Ovary (tissue), 9 donors: ENCODE data around the gene ULK2. TPM values are rescaled to one million over a fixed set of nuclear protein-coding genes. Genes with fewer than 3 reads are reported as not detected.

Experiments used
- DNase-seq, 5 donors: peaks; one replicate each; pipeline ENCODE4 v3.0.0-alpha.2; 2019 to 2020
- H3K27ac ChIP-seq, 2 donors: fragments of 200-600 bp; one replicate each; pipeline versions ENCODE4 v1.5.1 to v1.8.0; 2019 to 2022
- H3K27me3 ChIP-seq: fragments of 200-600 bp; one replicate; pipeline ENCODE4 v1.8.0; 2022
- H3K36me3 ChIP-seq: fragments of 200-600 bp; sonication (generic); one replicate; pipeline ENCODE4 v1.5.1; 2019
- H3K4me1 ChIP-seq: one replicate; pipeline ENCODE4 v1.8.1; 2013; ENCODE audit warnings: mild to moderate bottlenecking, moderate library complexity; ENCODE audit not compliant: insufficient read depth
- H3K4me3 ChIP-seq: fragments of 200-600 bp; sonication (generic); one replicate; pipeline ENCODE4 v1.5.1; 2017
- H3K9me3 ChIP-seq, 2 donors: fragments of 200-600 bp in 1 of 2; sonication (generic) in 1 of 2; one replicate each; pipeline versions ENCODE4 v1.5.1 to v1.8.1; 2013 to 2019; ENCODE audit warnings: mild to moderate bottlenecking in 1 of 2, moderate library complexity in 1 of 2
- EP300 ChIP-seq: sonication (generic); formaldehyde crosslinking; IDR thresholded peaks from one replicate; pipeline ENCODE4 v1.6.1; 2017; ENCODE audit warnings: antibody characterized with exemption
- POLR2A ChIP-seq: fragments of 450-650 bp; IDR thresholded peaks from one replicate; pipeline ENCODE4 v1.6.1; 2017; ENCODE audit warnings: antibody characterized with exemption, mild to moderate bottlenecking, moderate library complexity
- whole genome bisulfite sequencing, 3 donors: extraction: QIAGEN DNeasy Blood & Tissue Kit in 1 of 3; methylation state at CpG; one replicate each; pipeline versions ENCODE4 v1.1.5 to v1.1.7; 2013 to 2017; 5-methylcytosine and 5-hydroxymethylcytosine counted together
- intact Hi-C, 4 donors: fragments of 100-400 bp; cut with DNase I; formaldehyde crosslinking; loops; one replicate each; pipeline versions ENCODE4 v1.11.0 to v1.15.1; 2022 to 2023
- polyA plus RNA-seq, 2 donors: library from polyadenylated mRNA; stranded (reverse); fragments of 200-250 nt in 1 of 2; fragments of 350-450 nt in 1 of 2; fragmentation: Illumina TruSeq in 1 of 2; extraction: RNeasy Lipid Tissue Mini Kit (QIAGEN cat#74804) in 1 of 2; gene quantifications; one replicate each; pipeline ENCODE4 v1.2.3, GENCODE V29; 2013 to 2014
- total RNA-seq, 7 donors: library from RNA; depleted of rRNA in 2 of 7; stranded (reverse); fragments of >200 nt in 2 of 7; fragmentation: NEBNext Ultra II Directional in 3 of 7; extraction: Animal tissue kit (Norgen Biotek cat#: 25700) in 3 of 7; gene quantifications; one replicate each; pipeline versions ENCODE4 v1.1.0 to v1.2.4, GENCODE V29; 2016 to 2023
- TF ChIP-seq, protein P1 (sequence below), 3 donors: fragments of 450-650 bp in 2 of 3; fragments of 200-600 bp in 1 of 3; IDR thresholded peaks; one replicate each; pipeline versions ENCODE4 v1.5.1 to v1.8.0; 2016 to 2022; ENCODE audit warnings: antibody characterized with exemption in 3 of 3, mild to moderate bottlenecking in 1 of 3
- donor health status: DM: no; HTN: no; CAD: no; lungs with moderate emphysema.
- donor health status: DM: no; HTN: no; CAD: no.
- donor health status: Bipolar disorder and iron deficiency.
- donor health status: DM: yes; HTN: yes; CAD: no.
- donor health status: DM: no; HTN: no; CAD: no.
- donor health status: DM: yes; HTN: yes; CAD: no.

Gene ULK2
- total and polyA plus RNA-seq, 9 donors, result 13.8 to 24.5 (median 20.8) TPM

DNA sequence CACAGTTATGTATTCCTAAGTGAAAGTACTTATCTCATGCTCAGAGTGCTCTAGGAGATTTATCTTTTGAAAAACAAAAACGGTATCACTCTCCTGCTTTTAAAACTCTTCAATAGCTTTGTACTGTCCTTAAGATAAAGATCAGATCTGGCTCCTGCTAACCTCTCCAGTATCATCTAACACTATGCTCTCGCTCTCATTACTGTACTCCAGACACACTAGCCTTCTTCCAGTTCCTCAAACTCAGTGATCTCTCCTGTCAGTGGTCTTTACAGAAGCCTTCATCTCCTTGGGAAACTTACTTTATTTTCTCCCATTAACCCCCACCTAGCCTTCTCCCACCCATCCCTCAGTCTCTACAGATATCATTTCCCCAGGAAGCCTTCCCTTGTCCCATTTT is 10.1 kb downstream of the ULK2 start:
- WGBS, 3 donors, result 58 to 61% (median 61%) methylated on average over 2 of the region's 2 CpGs
- Histone ChIP-seq H3K4me1 (no peaks in the 10 kb centered on the region), H3K36me3 (no peaks in the 10 kb centered on the region), H3K27ac (no peak overlapping the region), H3K9me3 (no peaks in the 10 kb centered on the region), H3K4me3 (no peak overlapping the region), H3K27me3 (no peaks in the 10 kb centered on the region)
- TF ChIP-seq, protein P1, sequence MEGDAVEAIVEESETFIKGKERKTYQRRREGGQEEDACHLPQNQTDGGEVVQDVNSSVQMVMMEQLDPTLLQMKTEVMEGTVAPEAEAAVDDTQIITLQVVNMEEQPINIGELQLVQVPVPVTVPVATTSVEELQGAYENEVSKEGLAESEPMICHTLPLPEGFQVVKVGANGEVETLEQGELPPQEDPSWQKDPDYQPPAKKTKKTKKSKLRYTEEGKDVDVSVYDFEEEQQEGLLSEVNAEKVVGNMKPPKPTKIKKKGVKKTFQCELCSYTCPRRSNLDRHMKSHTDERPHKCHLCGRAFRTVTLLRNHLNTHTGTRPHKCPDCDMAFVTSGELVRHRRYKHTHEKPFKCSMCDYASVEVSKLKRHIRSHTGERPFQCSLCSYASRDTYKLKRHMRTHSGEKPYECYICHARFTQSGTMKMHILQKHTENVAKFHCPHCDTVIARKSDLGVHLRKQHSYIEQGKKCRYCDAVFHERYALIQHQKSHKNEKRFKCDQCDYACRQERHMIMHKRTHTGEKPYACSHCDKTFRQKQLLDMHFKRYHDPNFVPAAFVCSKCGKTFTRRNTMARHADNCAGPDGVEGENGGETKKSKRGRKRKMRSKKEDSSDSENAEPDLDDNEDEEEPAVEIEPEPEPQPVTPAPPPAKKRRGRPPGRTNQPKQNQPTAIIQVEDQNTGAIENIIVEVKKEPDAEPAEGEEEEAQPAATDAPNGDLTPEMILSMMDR (IDR thresholded peaks at IDR 0.05), result no peak
- TF ChIP-seq EP300 (no peak), POLR2A (no peak)
- DNase-seq, result no peak
- intact Hi-C loops, result no loop called here

DNA sequence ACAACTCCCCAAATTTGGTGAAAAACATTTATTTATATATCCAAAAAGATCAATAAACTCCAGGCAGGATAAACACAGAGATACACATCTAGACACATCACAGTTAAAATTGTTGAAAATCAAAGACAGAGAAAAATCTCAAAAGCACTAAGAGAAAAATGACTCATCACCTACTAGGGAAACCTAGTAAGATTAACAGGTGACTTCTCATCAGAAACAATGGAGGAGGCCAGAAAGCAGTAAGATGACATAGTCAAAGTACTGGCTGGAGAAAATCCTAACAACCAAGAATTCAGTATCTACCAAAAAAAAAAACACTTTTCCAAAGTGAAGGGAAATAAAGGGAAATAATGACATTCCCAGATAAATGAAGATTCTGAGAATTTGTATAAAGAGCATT is 33.8 kb downstream of the ULK2 start:
- TF ChIP-seq, protein P1 (IDR thresholded peaks at IDR 0.05), result no peak
- no peak for TF ChIP-seq POLR2A
- TF ChIP-seq EP300, result no peak
- Histone ChIP-seq H3K4me3 (no peak overlapping the region), H3K27me3 (no peaks in the 10 kb centered on the region), H3K4me1 (no peaks in the 10 kb centered on the region), H3K27ac (no peak overlapping the region), H3K9me3 (no peaks in the 10 kb centered on the region), H3K36me3 (no peaks in the 10 kb centered on the region)
- intact Hi-C loops, result no loop called here
- DNase-seq, result no peak

DNA sequence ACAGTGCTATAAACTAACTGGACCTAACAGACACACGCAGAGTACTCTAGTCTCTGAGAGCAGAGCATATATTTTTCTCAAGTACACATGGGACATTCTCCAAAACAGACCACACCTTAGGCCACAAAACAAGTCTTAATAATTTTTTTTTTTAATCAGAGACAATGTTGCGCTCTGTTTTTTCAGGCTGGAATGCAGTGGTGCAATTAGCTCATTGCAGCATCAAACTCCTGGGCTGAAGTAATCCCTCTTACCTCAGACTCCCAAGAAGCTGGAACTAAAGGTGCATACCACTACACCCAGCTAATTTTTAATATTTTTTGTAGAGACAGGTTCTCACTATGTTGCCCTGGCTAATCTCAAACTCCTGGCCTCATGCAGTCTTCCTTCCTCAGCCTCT is 37.7 kb downstream of the ULK2 start:
- TF ChIP-seq POLR2A (no peak), EP300 (no peak)
- TF ChIP-seq, protein P1 (IDR thresholded peaks at IDR 0.05), result no peak
- Histone ChIP-seq H3K4me1 (no peaks in the 10 kb centered on the region), H3K36me3 (no peaks in the 10 kb centered on the region), H3K4me3 (no peak overlapping the region), H3K27ac (no peak overlapping the region), H3K27me3 (no peaks in the 10 kb centered on the region), H3K9me3 (no peaks in the 10 kb centered on the region)
- DNase-seq, result no peak
- intact Hi-C loops, result no loop called here
- 87 to 97% (median 89%) methylated on average over 2 of the region's 2 CpGs for WGBS, 3 donors

DNA sequence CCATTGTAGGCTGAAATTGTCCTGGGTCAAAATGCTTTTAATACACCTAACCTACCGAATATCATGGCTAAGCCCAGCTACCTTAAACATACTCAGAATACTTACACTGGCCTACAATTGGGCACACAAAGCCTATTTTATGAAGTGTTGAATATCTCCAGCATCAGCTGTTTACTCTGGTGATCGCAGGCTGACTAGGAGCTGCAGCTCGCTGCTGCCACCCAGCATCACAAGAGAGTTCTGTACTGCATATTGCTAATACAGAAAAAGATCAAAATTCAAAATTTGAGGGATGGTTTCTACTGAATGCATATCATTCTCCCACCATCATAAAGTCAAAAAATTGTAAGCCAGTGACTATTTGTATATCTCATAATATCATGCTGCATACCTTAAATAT is 55.3 kb downstream of the ULK2 start:
- WGBS, 3 donors, result 76 to 81% (median 79%) methylated on average over 3 of the region's 3 CpGs
- no peak overlapping the region for H3K27ac ChIP-seq
- H3K4me3 ChIP-seq, result no peak overlapping the region
- no peaks in the 10 kb centered on the region for H3K4me1 ChIP-seq
- no peaks in the 10 kb centered on the region for H3K27me3 ChIP-seq
- H3K9me3 ChIP-seq, result no peaks in the 10 kb centered on the region
- H3K36me3 ChIP-seq, result no peaks in the 10 kb centered on the region
- no peak for DNase-seq
- no peak for TF ChIP-seq POLR2A
- no peak for TF ChIP-seq EP300
- TF ChIP-seq, protein P1 (IDR thresholded peaks at IDR 0.05), result no peak
- intact Hi-C loops, result no loop called here

DNA sequence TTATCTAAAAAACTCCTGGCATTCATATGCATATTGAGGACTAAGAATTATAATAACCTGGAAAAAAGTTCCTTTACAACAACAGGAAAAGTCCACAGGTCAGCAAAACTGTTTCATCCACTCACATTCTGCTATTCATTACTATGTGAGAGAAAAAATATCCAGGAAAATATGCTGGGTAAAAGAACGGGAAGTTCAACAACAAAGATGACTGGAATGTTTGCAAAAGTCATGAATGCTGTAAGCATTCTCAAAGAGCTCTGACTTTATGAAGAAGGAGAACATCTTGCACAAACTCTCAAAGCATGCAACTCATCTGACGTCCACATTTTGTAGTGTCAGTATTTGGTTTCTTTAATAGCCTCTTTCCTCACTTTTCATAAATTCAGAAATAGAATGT is 62.7 kb downstream of the ULK2 start:
- Histone ChIP-seq H3K36me3 (no peaks in the 10 kb centered on the region), H3K4me3 (no peak overlapping the region), H3K27ac (no peak overlapping the region), H3K27me3 (no peaks in the 10 kb centered on the region), H3K9me3 (no peaks in the 10 kb centered on the region), H3K4me1 (no peaks in the 10 kb centered on the region)
- intact Hi-C loops, result no loop called here
- no peak for DNase-seq
- WGBS, 3 donors, result 8 to 12% (median 8%) methylated on average over 2 of the region's 2 CpGs
- TF ChIP-seq EP300 (no peak), POLR2A (no peak)
- TF ChIP-seq, protein P1 (IDR thresholded peaks at IDR 0.05), result no peak
